Raji (cell line): ENCODE measurements around the gene INAFM2.

Source experiments
- POLR2A ChIP-seq: IDR thresholded peaks from 2 replicates; pipeline ENCODE4 v1.6.1; 2011; ENCODE audit warnings: low read depth, low read length, control low read depth; ENCODE audit not compliant: insufficient read depth

INAFM2 gene

DNA sequence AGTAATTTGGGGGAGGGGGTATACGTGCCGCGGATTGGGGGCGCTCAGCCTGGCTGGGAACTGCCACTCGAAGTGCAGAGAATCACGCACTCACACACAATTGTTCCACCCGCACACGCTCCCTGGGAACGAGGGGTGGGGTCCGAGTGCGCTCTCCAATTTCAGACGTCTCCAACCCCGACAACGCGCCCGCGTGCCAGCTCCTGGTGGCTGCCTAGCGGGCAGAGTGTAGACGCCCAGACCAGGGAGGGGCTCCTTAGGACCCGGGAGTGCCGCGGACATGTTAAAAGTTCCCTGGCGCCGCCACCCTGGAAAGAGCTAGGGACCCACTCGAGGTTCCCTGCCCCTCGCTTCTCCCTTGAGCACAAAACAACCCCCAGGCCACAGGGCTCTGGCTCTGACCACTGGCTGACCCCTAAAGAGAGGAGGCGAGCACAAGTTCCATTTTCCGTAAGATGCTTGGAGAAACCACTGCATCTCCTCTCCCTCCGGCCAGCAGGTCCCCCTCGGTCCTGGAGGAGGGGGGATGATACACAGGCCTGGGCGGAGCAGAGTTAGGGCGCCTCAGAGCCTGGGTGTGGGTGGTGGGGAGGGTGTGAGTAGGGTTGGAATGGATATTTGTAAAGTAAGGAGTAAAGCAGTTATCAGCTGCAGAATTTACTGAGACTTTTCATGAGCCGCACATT is 39.7 kb upstream of the INAFM2 start:
- TF ChIP-seq POLR2A: no peak

GRCh38 chr15:40285151-40285550 is 38.3 kb upstream of the INAFM2 start:
- TF ChIP-seq POLR2A: no peak

GRCh38 chr15:40285554-40286011 is 37.9 kb upstream of the INAFM2 start:
- no peak for TF ChIP-seq POLR2A

DNA sequence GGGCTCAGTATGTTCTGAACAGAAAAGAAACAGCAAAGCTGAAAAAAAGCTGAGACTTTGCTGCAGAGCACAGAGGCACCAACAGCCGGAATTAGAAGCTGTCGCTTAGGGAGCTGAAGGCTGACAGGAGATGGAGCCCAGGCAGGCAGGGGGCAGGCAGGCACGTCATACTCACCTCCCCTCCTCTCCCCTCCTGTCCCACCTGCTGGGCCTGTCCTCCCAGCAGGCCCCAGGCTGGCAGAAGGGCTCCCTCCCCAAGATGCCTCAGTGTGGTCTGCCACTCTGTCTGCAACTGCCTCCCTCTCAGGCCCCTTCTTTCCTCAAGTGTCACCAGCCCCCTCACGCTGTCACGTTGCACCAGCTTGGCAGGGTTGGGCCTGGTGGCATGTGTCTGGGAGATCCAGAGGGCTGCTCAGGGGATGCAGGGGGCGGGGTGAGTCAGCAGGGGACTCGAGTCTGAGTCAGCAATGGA is 37.4 kb upstream of the INAFM2 start:
- no peak for TF ChIP-seq POLR2A

DNA sequence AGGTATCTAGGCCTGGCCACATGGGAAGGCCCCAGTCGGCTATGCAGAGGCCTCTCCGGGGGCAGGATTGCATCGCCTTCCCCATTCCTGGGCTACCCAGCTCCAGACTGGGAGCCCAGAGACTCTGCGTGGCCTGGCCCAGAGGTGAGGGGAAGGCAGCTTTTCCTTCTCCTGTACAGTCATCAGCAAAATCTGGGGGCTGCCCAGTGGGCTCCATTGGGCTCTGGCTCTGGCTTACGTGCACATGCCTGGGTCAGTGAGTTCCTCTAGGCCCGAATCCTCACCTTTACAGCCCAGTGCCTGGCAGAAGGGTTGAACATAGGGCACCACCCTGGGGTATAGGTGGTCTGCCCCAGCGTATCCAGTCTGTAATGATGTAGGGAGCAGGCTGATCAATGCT is 36.7 kb upstream of the INAFM2 start:
- no peak for TF ChIP-seq POLR2A

GRCh38 chr15:40287505-40287904 is 36.0 kb upstream of the INAFM2 start:
- no peak for TF ChIP-seq POLR2A

- TF ChIP-seq POLR2A: no peak
These were observed 35.5 kb upstream of the INAFM2 start for GRCh38 chr15:40287968-40288367.

GRCh38 chr15:40289140-40289775 is 34.2 kb upstream of the INAFM2 start:
- TF ChIP-seq POLR2A: no peak

- no peak for TF ChIP-seq POLR2A
These were observed 33.0 kb upstream of the INAFM2 start for GRCh38 chr15:40290545-40290917.

- TF ChIP-seq POLR2A: no peak
These were observed 32.4 kb upstream of the INAFM2 start for GRCh38 chr15:40290918-40291574.

DNA sequence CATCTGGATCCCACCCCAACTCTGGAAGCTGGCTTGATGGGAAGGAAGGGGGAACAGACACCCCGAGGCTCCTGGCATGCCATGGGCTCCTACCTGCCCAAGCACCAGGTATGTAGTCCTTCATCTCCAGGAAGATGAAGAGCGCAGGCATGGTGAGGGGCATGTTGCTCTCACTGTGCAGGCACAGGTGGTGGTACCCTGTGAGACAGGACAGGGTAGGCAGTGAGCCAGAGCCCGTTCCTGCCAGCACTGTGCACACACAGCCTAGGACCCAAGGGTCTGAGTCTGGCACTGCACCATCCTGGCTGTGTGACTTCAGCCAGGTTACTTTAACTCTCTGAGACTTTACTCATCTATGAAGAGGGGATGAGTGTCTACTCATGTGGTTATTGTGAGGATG is 31.2 kb upstream of the INAFM2 start:
- no peak for TF ChIP-seq POLR2A

DNA sequence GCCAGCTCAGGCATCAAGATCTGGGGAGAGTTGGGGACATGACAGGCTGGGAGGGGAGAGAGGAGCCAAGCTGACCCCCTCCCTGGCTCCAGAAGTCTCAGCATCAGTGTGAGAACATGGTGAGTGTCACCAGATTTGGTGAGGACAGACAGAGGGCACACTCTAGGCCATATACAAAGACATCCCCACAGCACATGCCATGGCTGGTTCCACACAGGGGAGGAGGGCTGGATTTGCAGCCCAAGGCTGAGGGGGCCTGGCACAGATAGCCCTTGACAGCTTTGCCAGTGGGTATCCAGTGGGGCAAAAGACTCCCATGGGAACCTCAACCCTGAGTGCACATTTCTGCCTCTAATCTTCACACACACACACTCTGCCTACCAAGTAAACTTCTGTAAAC is 30.5 kb upstream of the INAFM2 start:
- no peak for TF ChIP-seq POLR2A

DNA sequence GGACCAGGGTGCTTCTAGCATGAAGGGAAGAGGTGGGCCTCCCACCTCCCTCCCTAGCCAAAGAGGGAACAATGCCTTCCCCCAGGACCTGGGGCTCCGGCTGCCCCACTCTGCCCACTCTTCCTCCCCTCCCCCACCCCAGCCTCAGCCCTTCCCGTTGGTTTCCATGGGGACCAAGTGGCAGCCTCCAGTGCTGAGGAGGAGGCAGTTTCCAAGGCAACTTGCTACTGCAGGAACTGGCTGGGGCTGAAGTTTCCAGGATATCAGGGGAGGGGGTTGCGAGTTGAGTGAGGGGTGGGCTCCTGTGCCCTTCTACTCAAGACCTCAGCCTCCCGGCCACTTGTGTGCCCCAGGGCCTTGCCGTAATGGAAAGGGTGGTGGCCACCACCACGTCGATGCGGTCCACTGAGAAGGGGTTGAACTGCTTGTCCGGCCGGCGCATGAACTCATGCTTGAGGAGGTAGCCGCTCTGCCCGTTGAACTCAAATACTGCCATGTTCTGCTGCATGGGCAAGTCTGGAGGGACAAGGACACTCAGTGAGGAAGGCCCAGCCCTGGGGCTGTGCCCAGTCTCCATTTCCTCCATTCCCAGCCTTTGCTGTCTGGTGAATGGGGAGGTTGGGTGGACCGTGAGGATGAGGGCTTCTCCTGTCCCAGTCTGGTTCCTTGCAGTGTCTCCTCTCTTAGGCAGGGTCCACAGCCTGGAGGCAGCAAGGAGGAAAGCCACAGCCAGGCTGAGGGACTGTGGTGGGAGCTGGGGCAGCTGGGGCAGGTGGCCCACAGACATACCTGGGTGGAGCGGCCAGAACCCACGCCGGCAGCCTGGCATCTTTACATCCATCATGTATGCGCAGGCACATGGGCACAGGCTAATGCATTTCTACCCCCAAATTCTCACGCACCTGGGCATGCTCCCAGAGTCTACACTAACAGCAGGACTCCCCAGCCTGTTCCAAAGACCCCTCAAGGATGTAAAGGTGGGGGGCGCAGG is 29.3 kb upstream of the INAFM2 start:
- TF ChIP-seq POLR2A: no peak

DNA sequence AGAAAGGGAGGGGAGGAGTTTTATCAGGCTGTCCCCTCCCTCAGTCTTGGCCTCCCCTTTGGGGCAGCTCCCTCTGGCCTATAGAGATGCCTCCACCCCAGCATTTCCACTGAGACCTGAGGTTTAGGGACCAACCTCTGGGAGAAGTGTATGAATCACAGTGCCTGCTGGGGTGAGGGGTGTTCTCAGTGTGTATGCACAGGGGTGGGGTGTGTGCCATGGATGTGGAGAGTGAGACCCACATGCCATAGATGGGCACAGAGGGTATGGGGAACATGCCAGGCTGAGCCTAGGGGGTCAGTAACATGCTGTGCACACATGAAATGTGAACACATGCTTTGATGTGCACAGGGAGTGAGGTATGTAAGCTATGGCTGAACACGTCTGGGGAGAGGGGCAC is 28.2 kb upstream of the INAFM2 start:
- no peak for TF ChIP-seq POLR2A
